Fibroblast of the aortic adventitia (primary cell): ENCODE data around the gene ZNF487. TPM values are rescaled to one million over a fixed set of nuclear protein-coding genes. Genes with fewer than 3 reads are reported as not detected.
A peak's percentile ranks its signal among the peaks of the same experiment; 100 is the strongest.

Experiments used
- DNase-seq: peaks from one replicate; pipeline ENCODE4 v3.0.0-alpha.2; 2010; ENCODE audit warnings: low read depth
- H3K4me3 ChIP-seq: 2 replicates; pipeline ENCODE4 v1.5.1; 2011; ENCODE audit warnings: low read depth, mild to moderate bottlenecking, control low read depth, low read length, moderate library complexity
- CTCF ChIP-seq: IDR thresholded peaks from 2 replicates; pipeline ENCODE4 v1.5.1; 2011; ENCODE audit warnings: mild to moderate bottlenecking, low read length, control low read depth, inconsistent platforms; ENCODE audit not compliant: insufficient read depth
- total RNA-seq: library from RNA; depleted of rRNA; stranded (reverse); fragments of >200 nt; gene quantifications from 2 replicates; pipeline ENCODE4 v1.2.3, GENCODE V29; 2012; ENCODE audit warnings: low replicate concordance

The ZNF487 gene
- total RNA-seq, 1 donor = 36.5 TPM

GRCh38 chr10:43399320-43400310 lies 37.3 kb upstream of the ZNF487 start:
- DNase-seq = peak; percentile 38
- no peak overlapping the region for H3K4me3 ChIP-seq
- no peak for TF ChIP-seq CTCF

- no peak overlapping the region for H3K4me3 ChIP-seq
- TF ChIP-seq CTCF = no peak
- DNase-seq = no peak
Measured at GRCh38 chr10:43401627-43402026, 35.3 kb upstream of the ZNF487 start.

GRCh38 chr10:43402176-43402575 lies 34.7 kb upstream of the ZNF487 start:
- H3K4me3 ChIP-seq = no peak overlapping the region
- TF ChIP-seq CTCF = no peak
- DNase-seq = no peak

- DNase-seq = no peak
- H3K4me3 ChIP-seq = no peak overlapping the region
- no peak for TF ChIP-seq CTCF
Measured at GRCh38 chr10:43402880-43403452, 33.9 kb upstream of the ZNF487 start.

GRCh38 chr10:43403911-43404703 lies 32.8 kb upstream of the ZNF487 start:
- DNase-seq = no peak
- TF ChIP-seq CTCF = no peak
- no peak overlapping the region for H3K4me3 ChIP-seq

- H3K4me3 ChIP-seq = no peak overlapping the region
- TF ChIP-seq CTCF = no peak
- no peak for DNase-seq
Measured at GRCh38 chr10:43404704-43405084, 32.2 kb upstream of the ZNF487 start.
